ENCODE data around the gene HNF4A. TPM values are rescaled to one million over a fixed set of nuclear protein-coding genes. Genes with fewer than 3 reads are reported as not detected.

HNF4A gene
- total and polyA plus RNA-seq, 2 of the 13 experiments (the other 11 are each of a cell fraction or from before 2014, with no cell fraction given), result 80.9 to 169 TPM

DNA sequence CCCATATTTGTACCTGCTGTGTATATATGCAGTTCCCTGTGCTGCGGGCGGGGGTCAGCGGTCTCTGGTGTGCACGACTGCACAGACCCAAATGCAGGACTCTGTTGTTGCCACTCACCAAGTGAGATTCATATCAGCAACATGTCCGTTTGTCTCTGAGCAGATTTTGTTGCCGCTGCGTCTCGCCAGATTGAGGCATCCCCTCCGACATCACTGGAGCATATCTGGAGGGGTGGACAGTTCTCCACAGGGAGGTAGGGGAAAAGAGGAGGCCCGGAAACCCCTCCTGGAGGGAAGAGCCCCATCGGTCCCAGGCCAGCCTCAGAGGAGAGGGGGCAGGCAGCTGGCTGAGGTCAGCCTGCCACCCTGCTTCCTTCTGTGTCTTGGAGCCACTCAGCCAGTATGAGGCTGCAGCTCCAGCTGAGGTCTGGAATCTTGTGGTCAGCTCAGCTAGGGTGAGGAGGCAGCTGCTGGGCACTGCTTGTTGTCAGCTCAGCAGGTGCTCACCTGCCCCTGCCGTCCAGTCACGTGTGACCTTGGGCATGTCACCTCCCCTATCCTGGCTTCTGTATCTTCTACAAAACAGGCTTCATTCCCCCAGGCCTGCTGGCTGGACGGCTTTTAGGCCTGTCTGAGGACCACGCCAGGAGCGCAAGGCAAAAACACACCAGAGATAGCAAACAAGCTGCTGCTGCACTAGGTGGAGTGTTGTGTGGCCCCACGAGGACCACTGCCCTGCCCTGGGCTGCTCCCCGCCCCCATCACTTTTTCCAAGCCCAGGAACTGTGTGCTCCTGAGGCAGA lies 47.1 kb downstream of the HNF4A start (continued):
- TF ChIP-seq MEIS1 (CRISPR knock-in tag; IDR thresholded peaks at IDR 0.05; ENCODE audit: borderline replicate concordance) (peak; percentile 95; the same call in 1 of the 2 replicates), NCOA2 (CRISPR knock-in tag; IDR thresholded peaks at IDR 0.05) (peak; percentile 66), ZNF24 (IDR thresholded peaks at IDR 0.05) (no peak), ZSCAN5A (CRISPR knock-in tag; IDR thresholded peaks at IDR 0.05; ENCODE audit: borderline replicate concordance) (no peak), NBN (conservative IDR thresholded peaks at IDR 0.05) (no peak), MEIS2 (CRISPR knock-in tag; IDR thresholded peaks at IDR 0.05) (no peak), RORA (CRISPR knock-in tag; IDR thresholded peaks at IDR 0.05) (no peak), ZNF709 (CRISPR knock-in tag; IDR thresholded peaks at IDR 0.05) (peak; percentile 28; the same call in 1 of the 2 replicates), ZNF512B (CRISPR knock-in tag; IDR thresholded peaks at IDR 0.05; ENCODE audit: borderline replicate concordance) (0 out of 2 replicates have a peak, but pooled peaks have one; percentile 4), IKZF4 (CRISPR knock-in tag; IDR thresholded peaks at IDR 0.05; ENCODE audit: borderline replicate concordance, low read depth, not compliant biosample characterization) (peak; percentile 74), JUNB (CRISPR knock-in tag; IDR thresholded peaks at IDR 0.05; ENCODE audit: borderline replicate concordance) (no peak), ZNF3 (CRISPR knock-in tag; IDR thresholded peaks at IDR 0.05) (no peak), ISX (CRISPR knock-in tag; conservative IDR thresholded peaks at IDR 0.05) (peak; percentile 74; the same call in 1 of the 2 replicates), HOXA3 (CRISPR knock-in tag; IDR thresholded peaks at IDR 0.05) (peak; percentile 57; the same call in 1 of the 2 replicates), CBX1 (IDR thresholded peaks at IDR 0.05; ENCODE audit: low read depth) (no peak)
- TF ChIP-seq, protein P1, sequence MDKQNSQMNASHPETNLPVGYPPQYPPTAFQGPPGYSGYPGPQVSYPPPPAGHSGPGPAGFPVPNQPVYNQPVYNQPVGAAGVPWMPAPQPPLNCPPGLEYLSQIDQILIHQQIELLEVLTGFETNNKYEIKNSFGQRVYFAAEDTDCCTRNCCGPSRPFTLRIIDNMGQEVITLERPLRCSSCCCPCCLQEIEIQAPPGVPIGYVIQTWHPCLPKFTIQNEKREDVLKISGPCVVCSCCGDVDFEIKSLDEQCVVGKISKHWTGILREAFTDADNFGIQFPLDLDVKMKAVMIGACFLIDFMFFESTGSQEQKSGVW (CRISPR knock-in tag; IDR thresholded peaks at IDR 0.05; ENCODE audit: borderline replicate concordance), result no peak
- TF ChIP-seq, protein P2, sequence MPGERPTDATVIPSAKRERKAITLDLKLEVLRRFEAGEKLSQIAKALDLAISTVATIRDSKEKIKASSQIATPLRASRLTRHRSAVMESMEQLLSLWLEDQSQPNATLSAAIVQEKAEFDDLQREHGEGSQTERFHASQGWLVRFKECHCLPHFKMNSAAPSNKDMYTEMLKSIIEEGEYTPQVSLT (CRISPR knock-in tag; IDR thresholded peaks at IDR 0.05; ENCODE audit: borderline replicate concordance, low read depth), result no peak
- TF ChIP-seq, protein P3, sequence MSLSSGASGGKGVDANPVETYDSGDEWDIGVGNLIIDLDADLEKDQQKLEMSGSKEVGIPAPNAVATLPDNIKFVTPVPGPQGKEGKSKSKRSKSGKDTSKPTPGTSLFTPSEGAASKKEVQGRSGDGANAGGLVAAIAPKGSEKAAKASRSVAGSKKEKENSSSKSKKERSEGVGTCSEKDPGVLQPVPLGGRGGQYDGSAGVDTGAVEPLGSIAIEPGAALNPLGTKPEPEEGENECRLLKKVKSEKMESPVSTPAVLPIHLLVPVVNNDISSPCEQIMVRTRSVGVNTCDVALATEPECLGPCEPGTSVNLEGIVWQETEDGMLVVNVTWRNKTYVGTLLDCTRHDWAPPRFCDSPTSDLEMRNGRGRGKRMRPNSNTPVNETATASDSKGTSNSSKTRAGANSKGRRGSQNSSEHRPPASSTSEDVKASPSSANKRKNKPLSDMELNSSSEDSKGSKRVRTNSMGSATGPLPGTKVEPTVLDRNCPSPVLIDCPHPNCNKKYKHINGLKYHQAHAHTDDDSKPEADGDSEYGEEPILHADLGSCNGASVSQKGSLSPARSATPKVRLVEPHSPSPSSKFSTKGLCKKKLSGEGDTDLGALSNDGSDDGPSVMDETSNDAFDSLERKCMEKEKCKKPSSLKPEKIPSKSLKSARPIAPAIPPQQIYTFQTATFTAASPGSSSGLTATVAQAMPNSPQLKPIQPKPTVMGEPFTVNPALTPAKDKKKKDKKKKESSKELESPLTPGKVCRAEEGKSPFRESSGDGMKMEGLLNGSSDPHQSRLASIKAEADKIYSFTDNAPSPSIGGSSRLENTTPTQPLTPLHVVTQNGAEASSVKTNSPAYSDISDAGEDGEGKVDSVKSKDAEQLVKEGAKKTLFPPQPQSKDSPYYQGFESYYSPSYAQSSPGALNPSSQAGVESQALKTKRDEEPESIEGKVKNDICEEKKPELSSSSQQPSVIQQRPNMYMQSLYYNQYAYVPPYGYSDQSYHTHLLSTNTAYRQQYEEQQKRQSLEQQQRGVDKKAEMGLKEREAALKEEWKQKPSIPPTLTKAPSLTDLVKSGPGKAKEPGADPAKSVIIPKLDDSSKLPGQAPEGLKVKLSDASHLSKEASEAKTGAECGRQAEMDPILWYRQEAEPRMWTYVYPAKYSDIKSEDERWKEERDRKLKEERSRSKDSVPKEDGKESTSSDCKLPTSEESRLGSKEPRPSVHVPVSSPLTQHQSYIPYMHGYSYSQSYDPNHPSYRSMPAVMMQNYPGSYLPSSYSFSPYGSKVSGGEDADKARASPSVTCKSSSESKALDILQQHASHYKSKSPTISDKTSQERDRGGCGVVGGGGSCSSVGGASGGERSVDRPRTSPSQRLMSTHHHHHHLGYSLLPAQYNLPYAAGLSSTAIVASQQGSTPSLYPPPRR (CRISPR knock-in tag; IDR thresholded peaks at IDR 0.05; ENCODE audit: borderline replicate concordance), result peak; percentile 87
